ENCODE results near the gene EIF5B.

DNA sequence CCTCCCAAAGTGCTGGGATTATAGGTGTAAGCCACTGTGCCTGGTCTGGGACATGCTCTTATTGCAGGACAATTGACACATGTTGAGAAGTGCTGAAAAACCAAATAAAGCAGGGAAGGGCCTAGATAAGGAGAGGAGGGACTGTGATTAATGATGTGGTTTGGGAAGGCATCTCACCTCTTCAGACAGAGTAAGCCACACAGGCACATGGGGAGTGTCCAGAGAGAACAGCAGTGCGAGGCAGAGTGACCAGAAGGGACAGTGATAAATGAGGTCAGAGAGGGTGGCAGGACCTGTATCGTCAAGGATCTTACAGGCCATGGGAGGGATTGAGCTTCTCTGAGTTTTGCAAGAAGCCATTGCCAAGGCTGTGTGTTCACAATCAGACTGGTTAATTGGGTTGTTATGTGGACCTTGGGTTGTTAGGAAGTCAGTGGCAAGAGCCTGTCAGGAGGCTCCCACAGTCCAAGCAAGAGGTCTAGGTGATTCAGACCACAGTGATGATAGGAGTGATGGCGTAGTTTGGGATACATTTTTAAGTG is 58.5 kb downstream of the EIF5B start:
- TF ChIP-seq, protein P1, sequence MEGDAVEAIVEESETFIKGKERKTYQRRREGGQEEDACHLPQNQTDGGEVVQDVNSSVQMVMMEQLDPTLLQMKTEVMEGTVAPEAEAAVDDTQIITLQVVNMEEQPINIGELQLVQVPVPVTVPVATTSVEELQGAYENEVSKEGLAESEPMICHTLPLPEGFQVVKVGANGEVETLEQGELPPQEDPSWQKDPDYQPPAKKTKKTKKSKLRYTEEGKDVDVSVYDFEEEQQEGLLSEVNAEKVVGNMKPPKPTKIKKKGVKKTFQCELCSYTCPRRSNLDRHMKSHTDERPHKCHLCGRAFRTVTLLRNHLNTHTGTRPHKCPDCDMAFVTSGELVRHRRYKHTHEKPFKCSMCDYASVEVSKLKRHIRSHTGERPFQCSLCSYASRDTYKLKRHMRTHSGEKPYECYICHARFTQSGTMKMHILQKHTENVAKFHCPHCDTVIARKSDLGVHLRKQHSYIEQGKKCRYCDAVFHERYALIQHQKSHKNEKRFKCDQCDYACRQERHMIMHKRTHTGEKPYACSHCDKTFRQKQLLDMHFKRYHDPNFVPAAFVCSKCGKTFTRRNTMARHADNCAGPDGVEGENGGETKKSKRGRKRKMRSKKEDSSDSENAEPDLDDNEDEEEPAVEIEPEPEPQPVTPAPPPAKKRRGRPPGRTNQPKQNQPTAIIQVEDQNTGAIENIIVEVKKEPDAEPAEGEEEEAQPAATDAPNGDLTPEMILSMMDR (IDR thresholded peaks at IDR 0.05), result no peak
- TF ChIP-seq POLR2A (IDR thresholded peaks at IDR 0.05), result no peak

Data from esophagus squamous epithelium (tissue), 4 donors.